Cardiac muscle cell (in vitro differentiated cells and primary cell): ENCODE data around the gene SDSL. TPM values are rescaled to one million over a fixed set of nuclear protein-coding genes. Genes with fewer than 3 reads are reported as not detected.

Experiments used
- DNase-seq, 2 donors: peaks; one replicate each; pipeline versions ENCODE4 v3.0.0 to v3.0.0-alpha.2; 2010 to 2017; ENCODE audit warnings: low read depth in 1 of 2, low spot score in 1 of 2
- H3K27ac ChIP-seq: fragments of 200-600 bp; sonication (generic); 2 replicates; pipeline ENCODE4 v1.5.1; 2016
- H3K27me3 ChIP-seq: fragments of 200-600 bp; sonication (generic); 2 replicates; pipeline ENCODE4 v1.6.0; 2016; ENCODE audit warnings: control low read depth
- H3K36me3 ChIP-seq: fragments of 200-600 bp; sonication (generic); 2 replicates; pipeline ENCODE4 v1.5.1; 2016; ENCODE audit warnings: control low read depth
- H3K4me1 ChIP-seq: fragments of 200-600 bp; sonication (generic); 2 replicates; pipeline ENCODE4 v1.8.1; 2017; ENCODE audit warnings: low read depth, mild to moderate bottlenecking, mixed run types
- H3K4me3 ChIP-seq: fragments of 200-600 bp; sonication (generic); 2 replicates; pipeline ENCODE4 v1.5.1; 2016; ENCODE audit warnings: mild to moderate bottlenecking
- H3K9me3 ChIP-seq: fragments of 200-600 bp; sonication (generic); 2 replicates; pipeline ENCODE4 v1.5.1; 2017; ENCODE audit warnings: low read depth, mild to moderate bottlenecking, control low read depth
- CTCF ChIP-seq: IDR thresholded peaks from 2 replicates; pipeline ENCODE4 v1.5.1; 2012; ENCODE audit warnings: low read depth, mild to moderate bottlenecking, low read length
- polyA plus RNA-seq: library from polyadenylated mRNA; unstranded; fragments of >200 nt; fragmentation: Nextera tagmentation; extraction: Ambion mirVana; gene quantifications from 2 replicates; pipeline ENCODE4 v1.2.1, GENCODE V29; 2016
- total RNA-seq: library from RNA; depleted of rRNA; stranded (reverse); fragments of >200 nt; gene quantifications from 2 replicates; pipeline ENCODE4 v1.2.3, GENCODE V29; 2016

The SDSL gene
- total and polyA plus RNA-seq, 2 experiments from 2014 or later: 13.2 to 14.6 TPM

GRCh38 chr12:113476176-113476986 lies 54.2 kb downstream of the SDSL start:
- H3K27ac ChIP-seq: no peak overlapping the region
- H3K4me1 ChIP-seq: peaks cover 7% of the 10 kb centered on the region
- no peaks in the 10 kb centered on the region for H3K36me3 ChIP-seq
- H3K27me3 ChIP-seq: peaks cover 100% of the 10 kb centered on the region
- no peaks in the 10 kb centered on the region for H3K9me3 ChIP-seq
- no peak for DNase-seq
- peak overlapping the region; percentile 9 for H3K4me3 ChIP-seq
- TF ChIP-seq CTCF: no peak

GRCh38 chr12:113477171-113477841 lies 55.1 kb downstream of the SDSL start:
- no peaks in the 10 kb centered on the region for H3K9me3 ChIP-seq
- H3K36me3 ChIP-seq: no peaks in the 10 kb centered on the region
- DNase-seq: no peak
- TF ChIP-seq CTCF: no peak
- peaks cover 100% of the 10 kb centered on the region for H3K27me3 ChIP-seq
- H3K4me1 ChIP-seq: peaks cover 7% of the 10 kb centered on the region
- H3K27ac ChIP-seq: no peak overlapping the region
- no peak overlapping the region for H3K4me3 ChIP-seq

GRCh38 chr12:113477842-113478215 lies 55.6 kb downstream of the SDSL start:
- H3K36me3 ChIP-seq: no peaks in the 10 kb centered on the region
- H3K4me3 ChIP-seq: no peak overlapping the region
- TF ChIP-seq CTCF: no peak
- DNase-seq: no peak
- H3K27ac ChIP-seq: no peak overlapping the region
- H3K9me3 ChIP-seq: no peaks in the 10 kb centered on the region
- peaks cover 100% of the 10 kb centered on the region for H3K27me3 ChIP-seq
- peaks cover 7% of the 10 kb centered on the region for H3K4me1 ChIP-seq

- Histone ChIP-seq H3K27ac (no peak overlapping the region), H3K36me3 (no peaks in the 10 kb centered on the region), H3K4me3 (no peak overlapping the region), H3K4me1 (peaks cover 7% of the 10 kb centered on the region), H3K27me3 (peaks cover 100% of the 10 kb centered on the region), H3K9me3 (no peaks in the 10 kb centered on the region)
- no peak for DNase-seq
- TF ChIP-seq CTCF: no peak
These were observed 56.3 kb downstream of the SDSL start for GRCh38 chr12:113478351-113479011.

GRCh38 chr12:113479216-113479589 lies 57.0 kb downstream of the SDSL start:
- TF ChIP-seq CTCF: no peak
- Histone ChIP-seq H3K27me3 (peaks cover 100% of the 10 kb centered on the region), H3K4me1 (peaks cover 7% of the 10 kb centered on the region), H3K9me3 (no peaks in the 10 kb centered on the region), H3K27ac (no peak overlapping the region), H3K4me3 (no peak overlapping the region), H3K36me3 (no peaks in the 10 kb centered on the region)
- no peak for DNase-seq
